GM12874 (cell line): Measurements from ENCODE around the gene CLEC16A.

ENCODE experiments used
- TF ChIP-seq, protein P1 (sequence below): IDR thresholded peaks from 2 replicates; pipeline ENCODE4 v1.5.1; 2011; ENCODE audit warnings: low read depth, mild to moderate bottlenecking, control low read depth, low read length, moderate library complexity; ENCODE audit not compliant: insufficient read depth

Gene CLEC16A

GRCh38 chr16:11127610-11128195 lies 183.3 kb downstream of the CLEC16A start:
- TF ChIP-seq, protein P1, sequence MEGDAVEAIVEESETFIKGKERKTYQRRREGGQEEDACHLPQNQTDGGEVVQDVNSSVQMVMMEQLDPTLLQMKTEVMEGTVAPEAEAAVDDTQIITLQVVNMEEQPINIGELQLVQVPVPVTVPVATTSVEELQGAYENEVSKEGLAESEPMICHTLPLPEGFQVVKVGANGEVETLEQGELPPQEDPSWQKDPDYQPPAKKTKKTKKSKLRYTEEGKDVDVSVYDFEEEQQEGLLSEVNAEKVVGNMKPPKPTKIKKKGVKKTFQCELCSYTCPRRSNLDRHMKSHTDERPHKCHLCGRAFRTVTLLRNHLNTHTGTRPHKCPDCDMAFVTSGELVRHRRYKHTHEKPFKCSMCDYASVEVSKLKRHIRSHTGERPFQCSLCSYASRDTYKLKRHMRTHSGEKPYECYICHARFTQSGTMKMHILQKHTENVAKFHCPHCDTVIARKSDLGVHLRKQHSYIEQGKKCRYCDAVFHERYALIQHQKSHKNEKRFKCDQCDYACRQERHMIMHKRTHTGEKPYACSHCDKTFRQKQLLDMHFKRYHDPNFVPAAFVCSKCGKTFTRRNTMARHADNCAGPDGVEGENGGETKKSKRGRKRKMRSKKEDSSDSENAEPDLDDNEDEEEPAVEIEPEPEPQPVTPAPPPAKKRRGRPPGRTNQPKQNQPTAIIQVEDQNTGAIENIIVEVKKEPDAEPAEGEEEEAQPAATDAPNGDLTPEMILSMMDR: no peak

GRCh38 chr16:11128211-11129141 lies 184.1 kb downstream of the CLEC16A start:
- TF ChIP-seq, protein P1: no peak

GRCh38 chr16:11129378-11129781 lies 185.0 kb downstream of the CLEC16A start:
- TF ChIP-seq, protein P1: no peak

GRCh38 chr16:11130978-11131665 lies 186.8 kb downstream of the CLEC16A start:
- TF ChIP-seq, protein P1: no peak

GRCh38 chr16:11131706-11132105 lies 187.3 kb downstream of the CLEC16A start:
- TF ChIP-seq, protein P1: no peak

GRCh38 chr16:11133344-11133943 lies 189.1 kb downstream of the CLEC16A start:
- TF ChIP-seq, protein P1: no peak

GRCh38 chr16:11134722-11135463 lies 190.5 kb downstream of the CLEC16A start:
- TF ChIP-seq, protein P1: no peak
